Measurements from ENCODE around the gene SEC61A1.
A peak's percentile ranks its signal among the peaks of the same experiment; 100 is the strongest.

The SEC61A1 gene

DNA sequence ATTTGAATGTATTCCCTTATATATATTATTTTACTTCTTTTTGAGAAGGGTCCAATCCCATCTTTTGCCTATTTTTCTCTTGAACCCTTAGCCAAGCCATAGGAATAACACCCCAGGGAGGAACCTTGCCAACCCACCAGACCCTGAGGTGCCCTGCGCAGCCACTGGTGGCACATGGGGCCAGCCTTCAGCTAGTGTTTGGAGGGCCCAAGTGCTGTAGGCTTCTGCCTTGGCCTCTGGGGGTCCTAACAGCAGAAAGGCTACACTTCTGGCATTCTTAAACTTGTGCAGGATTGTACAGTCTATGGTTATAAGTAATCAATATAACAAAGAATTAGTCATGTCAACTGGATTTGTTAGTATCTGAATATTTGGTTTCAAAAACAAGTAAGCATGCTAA lies 36.9 kb downstream of the SEC61A1 start:
- H3K27ac Mint-ChIP-seq, result no peak overlapping the region
- no peak overlapping the region for H3K4me3 Mint-ChIP-seq
- peaks cover 29% of the 10 kb centered on the region for H3K36me3 Mint-ChIP-seq (ENCODE audit: low read depth)
- peaks cover 5% of the 10 kb centered on the region for H3K4me1 Mint-ChIP-seq
- no peaks in the 10 kb centered on the region for H3K9me3 Mint-ChIP-seq
- H3K27me3 Mint-ChIP-seq (ENCODE audit: low read depth), result no peaks in the 10 kb centered on the region
- TF ChIP-seq, protein P1, sequence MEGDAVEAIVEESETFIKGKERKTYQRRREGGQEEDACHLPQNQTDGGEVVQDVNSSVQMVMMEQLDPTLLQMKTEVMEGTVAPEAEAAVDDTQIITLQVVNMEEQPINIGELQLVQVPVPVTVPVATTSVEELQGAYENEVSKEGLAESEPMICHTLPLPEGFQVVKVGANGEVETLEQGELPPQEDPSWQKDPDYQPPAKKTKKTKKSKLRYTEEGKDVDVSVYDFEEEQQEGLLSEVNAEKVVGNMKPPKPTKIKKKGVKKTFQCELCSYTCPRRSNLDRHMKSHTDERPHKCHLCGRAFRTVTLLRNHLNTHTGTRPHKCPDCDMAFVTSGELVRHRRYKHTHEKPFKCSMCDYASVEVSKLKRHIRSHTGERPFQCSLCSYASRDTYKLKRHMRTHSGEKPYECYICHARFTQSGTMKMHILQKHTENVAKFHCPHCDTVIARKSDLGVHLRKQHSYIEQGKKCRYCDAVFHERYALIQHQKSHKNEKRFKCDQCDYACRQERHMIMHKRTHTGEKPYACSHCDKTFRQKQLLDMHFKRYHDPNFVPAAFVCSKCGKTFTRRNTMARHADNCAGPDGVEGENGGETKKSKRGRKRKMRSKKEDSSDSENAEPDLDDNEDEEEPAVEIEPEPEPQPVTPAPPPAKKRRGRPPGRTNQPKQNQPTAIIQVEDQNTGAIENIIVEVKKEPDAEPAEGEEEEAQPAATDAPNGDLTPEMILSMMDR (IDR thresholded peaks at IDR 0.05; ENCODE audit: unreplicated experiment in 3 of 3), result no peak

- Mint-ChIP-seq H3K9me3 (no peaks in the 10 kb centered on the region), H3K4me1 (peaks cover 5% of the 10 kb centered on the region), H3K27me3 (ENCODE audit: low read depth) (no peaks in the 10 kb centered on the region), H3K27ac (no peak overlapping the region), H3K4me3 (no peak overlapping the region), H3K36me3 (ENCODE audit: low read depth) (peaks cover 27% of the 10 kb centered on the region)
- TF ChIP-seq, protein P1 (IDR thresholded peaks at IDR 0.05; ENCODE audit: unreplicated experiment in 3 of 3), result no peak
These were observed 39.3 kb downstream of the SEC61A1 start for GRCh38 chr3:128091586-128091985.

GRCh38 chr3:128094295-128095151 lies 42.3 kb downstream of the SEC61A1 start:
- H3K36me3 Mint-ChIP-seq (ENCODE audit: low read depth), result peaks cover 40% of the 10 kb centered on the region
- no peak overlapping the region for H3K4me3 Mint-ChIP-seq
- H3K27ac Mint-ChIP-seq, result peak overlapping the region in 1 of 3 experiments; percentile 59
- no peaks in the 10 kb centered on the region for H3K9me3 Mint-ChIP-seq
- H3K27me3 Mint-ChIP-seq (ENCODE audit: low read depth), result no peaks in the 10 kb centered on the region
- TF ChIP-seq, protein P1 (IDR thresholded peaks at IDR 0.05; ENCODE audit: unreplicated experiment in 3 of 3), result no peak
- H3K4me1 Mint-ChIP-seq, result peaks cover 5% of the 10 kb centered on the region

DNA sequence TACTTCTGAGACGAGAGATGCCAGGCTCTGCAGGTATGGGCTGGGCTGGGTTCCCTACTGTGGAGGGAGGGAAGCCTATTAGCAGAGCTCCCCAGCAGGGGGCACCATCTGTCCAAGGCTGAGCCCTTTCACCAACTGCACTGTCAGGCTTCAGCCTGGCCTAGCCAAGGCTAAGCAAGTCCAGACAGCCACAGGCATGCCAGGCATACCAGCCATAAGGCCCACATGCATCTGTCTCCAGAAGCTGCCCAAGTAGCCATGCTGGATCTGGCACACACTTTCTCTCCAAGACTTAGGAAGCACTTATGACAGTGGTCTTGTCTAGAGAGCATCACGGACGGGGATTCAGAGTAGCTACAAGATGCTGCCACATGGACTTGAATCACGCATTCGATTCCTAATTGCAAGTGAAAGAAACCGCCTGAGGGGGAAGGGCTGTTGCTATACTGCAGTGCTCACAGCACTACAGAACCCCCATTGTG lies 43.0 kb downstream of the SEC61A1 start:
- Mint-ChIP-seq H3K36me3 (ENCODE audit: low read depth) (peaks cover 47% of the 10 kb centered on the region), H3K27ac (peak overlapping the region in 2 of 3 experiments; percentile 23 to 59), H3K9me3 (no peaks in the 10 kb centered on the region), H3K4me3 (no peak overlapping the region), H3K27me3 (ENCODE audit: low read depth) (no peaks in the 10 kb centered on the region), H3K4me1 (peaks cover 5% of the 10 kb centered on the region)
- TF ChIP-seq, protein P1 (IDR thresholded peaks at IDR 0.05; ENCODE audit: unreplicated experiment in 3 of 3), result peak; percentile 69 to 77 (median 71)

GRCh38 chr3:128098234-128098633 lies 46.0 kb downstream of the SEC61A1 start:
- TF ChIP-seq, protein P1 (IDR thresholded peaks at IDR 0.05; ENCODE audit: unreplicated experiment in 3 of 3), result no peak
- Mint-ChIP-seq H3K27me3 (ENCODE audit: low read depth) (no peaks in the 10 kb centered on the region), H3K4me1 (peaks cover 5% of the 10 kb centered on the region), H3K9me3 (no peaks in the 10 kb centered on the region), H3K4me3 (no peak overlapping the region), H3K27ac (peak overlapping the region in 1 of 3 experiments; percentile 93), H3K36me3 (ENCODE audit: low read depth) (peaks cover 74% of the 10 kb centered on the region)

Measured in nephron (organoid).